H1 (cell line): ENCODE data around the gene UEVLD. TPM values are rescaled to one million over a fixed set of nuclear protein-coding genes. Genes with fewer than 3 reads are reported as not detected.

ENCODE experiments used
- ZNF274 ChIP-seq: IDR thresholded peaks from 2 replicates; pipeline ENCODE4 v1.7.0; 2012; ENCODE audit warnings: low read length, borderline replicate concordance; ENCODE audit errors: extremely low read depth
- polyA plus RNA-seq, 7 experiments: library from polyadenylated mRNA; depleted of rRNA in 3 of 7; stranded (reverse) in 5 of 7; unstranded in 2 of 7; fragments of >200 nt in 5 of 7; fragments of 200-250 nt in 2 of 7; gene quantifications; 1 replicate in 5 of 7; 2 replicates in 1 of 7; 4 replicates in 1 of 7; pipeline versions ENCODE4 v1.2.1 to v1.2.3, GENCODE V29; 2011 to 2013; ENCODE audit warnings: missing spikeins in 2 of 7, mixed read lengths in 2 of 7
- total RNA-seq: library from RNA; stranded (reverse); fragmentation: NEBNext Ultra II Directional; extraction: Animal tissue kit (Norgen Biotek cat#: 25700); gene quantifications from 2 replicates; pipeline ENCODE4 v1.2.1, GENCODE V29; 2021
- TF ChIP-seq, protein P1 (sequence below): fragments of 300-600 bp; sonication (generic); IDR thresholded peaks from 2 replicates; pipeline ENCODE4 v1.7.1; 2012; ENCODE audit warnings: low read length, moderate library complexity, mild to moderate bottlenecking, inconsistent platforms; ENCODE audit not compliant: insufficient replicate concordance

Gene UEVLD
- total and polyA plus RNA-seq, 2 of the 8 experiments (the other 6 are each of a cell fraction or from before 2014, with no cell fraction given), result 4.1 to 7.3 TPM

GRCh38 chr11:18495271-18495670 is 93.3 kb downstream of the UEVLD start (continued):
- TF ChIP-seq, protein P1, sequence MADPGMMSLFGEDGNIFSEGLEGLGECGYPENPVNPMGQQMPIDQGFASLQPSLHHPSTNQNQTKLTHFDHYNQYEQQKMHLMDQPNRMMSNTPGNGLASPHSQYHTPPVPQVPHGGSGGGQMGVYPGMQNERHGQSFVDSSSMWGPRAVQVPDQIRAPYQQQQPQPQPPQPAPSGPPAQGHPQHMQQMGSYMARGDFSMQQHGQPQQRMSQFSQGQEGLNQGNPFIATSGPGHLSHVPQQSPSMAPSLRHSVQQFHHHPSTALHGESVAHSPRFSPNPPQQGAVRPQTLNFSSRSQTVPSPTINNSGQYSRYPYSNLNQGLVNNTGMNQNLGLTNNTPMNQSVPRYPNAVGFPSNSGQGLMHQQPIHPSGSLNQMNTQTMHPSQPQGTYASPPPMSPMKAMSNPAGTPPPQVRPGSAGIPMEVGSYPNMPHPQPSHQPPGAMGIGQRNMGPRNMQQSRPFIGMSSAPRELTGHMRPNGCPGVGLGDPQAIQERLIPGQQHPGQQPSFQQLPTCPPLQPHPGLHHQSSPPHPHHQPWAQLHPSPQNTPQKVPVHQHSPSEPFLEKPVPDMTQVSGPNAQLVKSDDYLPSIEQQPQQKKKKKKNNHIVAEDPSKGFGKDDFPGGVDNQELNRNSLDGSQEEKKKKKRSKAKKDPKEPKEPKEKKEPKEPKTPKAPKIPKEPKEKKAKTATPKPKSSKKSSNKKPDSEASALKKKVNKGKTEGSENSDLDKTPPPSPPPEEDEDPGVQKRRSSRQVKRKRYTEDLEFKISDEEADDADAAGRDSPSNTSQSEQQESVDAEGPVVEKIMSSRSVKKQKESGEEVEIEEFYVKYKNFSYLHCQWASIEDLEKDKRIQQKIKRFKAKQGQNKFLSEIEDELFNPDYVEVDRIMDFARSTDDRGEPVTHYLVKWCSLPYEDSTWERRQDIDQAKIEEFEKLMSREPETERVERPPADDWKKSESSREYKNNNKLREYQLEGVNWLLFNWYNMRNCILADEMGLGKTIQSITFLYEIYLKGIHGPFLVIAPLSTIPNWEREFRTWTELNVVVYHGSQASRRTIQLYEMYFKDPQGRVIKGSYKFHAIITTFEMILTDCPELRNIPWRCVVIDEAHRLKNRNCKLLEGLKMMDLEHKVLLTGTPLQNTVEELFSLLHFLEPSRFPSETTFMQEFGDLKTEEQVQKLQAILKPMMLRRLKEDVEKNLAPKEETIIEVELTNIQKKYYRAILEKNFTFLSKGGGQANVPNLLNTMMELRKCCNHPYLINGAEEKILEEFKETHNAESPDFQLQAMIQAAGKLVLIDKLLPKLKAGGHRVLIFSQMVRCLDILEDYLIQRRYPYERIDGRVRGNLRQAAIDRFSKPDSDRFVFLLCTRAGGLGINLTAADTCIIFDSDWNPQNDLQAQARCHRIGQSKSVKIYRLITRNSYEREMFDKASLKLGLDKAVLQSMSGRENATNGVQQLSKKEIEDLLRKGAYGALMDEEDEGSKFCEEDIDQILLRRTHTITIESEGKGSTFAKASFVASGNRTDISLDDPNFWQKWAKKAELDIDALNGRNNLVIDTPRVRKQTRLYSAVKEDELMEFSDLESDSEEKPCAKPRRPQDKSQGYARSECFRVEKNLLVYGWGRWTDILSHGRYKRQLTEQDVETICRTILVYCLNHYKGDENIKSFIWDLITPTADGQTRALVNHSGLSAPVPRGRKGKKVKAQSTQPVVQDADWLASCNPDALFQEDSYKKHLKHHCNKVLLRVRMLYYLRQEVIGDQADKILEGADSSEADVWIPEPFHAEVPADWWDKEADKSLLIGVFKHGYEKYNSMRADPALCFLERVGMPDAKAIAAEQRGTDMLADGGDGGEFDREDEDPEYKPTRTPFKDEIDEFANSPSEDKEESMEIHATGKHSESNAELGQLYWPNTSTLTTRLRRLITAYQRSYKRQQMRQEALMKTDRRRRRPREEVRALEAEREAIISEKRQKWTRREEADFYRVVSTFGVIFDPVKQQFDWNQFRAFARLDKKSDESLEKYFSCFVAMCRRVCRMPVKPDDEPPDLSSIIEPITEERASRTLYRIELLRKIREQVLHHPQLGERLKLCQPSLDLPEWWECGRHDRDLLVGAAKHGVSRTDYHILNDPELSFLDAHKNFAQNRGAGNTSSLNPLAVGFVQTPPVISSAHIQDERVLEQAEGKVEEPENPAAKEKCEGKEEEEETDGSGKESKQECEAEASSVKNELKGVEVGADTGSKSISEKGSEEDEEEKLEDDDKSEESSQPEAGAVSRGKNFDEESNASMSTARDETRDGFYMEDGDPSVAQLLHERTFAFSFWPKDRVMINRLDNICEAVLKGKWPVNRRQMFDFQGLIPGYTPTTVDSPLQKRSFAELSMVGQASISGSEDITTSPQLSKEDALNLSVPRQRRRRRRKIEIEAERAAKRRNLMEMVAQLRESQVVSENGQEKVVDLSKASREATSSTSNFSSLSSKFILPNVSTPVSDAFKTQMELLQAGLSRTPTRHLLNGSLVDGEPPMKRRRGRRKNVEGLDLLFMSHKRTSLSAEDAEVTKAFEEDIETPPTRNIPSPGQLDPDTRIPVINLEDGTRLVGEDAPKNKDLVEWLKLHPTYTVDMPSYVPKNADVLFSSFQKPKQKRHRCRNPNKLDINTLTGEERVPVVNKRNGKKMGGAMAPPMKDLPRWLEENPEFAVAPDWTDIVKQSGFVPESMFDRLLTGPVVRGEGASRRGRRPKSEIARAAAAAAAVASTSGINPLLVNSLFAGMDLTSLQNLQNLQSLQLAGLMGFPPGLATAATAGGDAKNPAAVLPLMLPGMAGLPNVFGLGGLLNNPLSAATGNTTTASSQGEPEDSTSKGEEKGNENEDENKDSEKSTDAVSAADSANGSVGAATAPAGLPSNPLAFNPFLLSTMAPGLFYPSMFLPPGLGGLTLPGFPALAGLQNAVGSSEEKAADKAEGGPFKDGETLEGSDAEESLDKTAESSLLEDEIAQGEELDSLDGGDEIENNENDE, result no peak
- TF ChIP-seq ZNF274, result no peak
